ENCODE data around the gene C19orf67.

Gene C19orf67

DNA sequence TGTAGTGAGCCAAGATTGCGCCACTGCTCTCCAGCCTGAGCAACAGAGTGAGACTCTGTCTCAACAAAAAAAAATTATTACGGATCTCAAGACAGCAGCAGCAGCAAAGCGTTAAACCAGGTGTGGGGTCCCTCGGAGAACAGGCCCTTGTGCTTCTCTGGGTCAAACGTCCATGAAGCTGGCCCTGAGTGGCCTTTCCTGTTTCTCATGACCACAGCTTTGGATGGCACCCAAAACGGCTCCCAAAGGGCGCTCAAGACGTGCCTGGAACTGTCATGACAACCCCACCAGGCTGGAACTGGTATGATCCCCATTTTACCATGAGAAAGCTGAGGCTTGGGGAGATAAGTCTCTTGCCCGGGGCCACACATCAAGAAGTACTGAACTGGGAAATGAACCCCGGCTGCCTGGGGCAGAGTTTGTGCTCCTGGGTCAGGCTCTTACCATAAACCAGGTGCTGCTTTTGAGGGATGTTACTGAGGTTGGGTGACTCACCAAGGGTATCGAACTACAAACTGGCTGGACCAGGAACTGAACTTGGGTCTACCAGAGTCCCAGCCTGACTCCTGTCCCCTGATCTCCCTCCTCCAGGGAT lies 16.6 kb upstream of the C19orf67 start:
- DNase-seq: no peak
- no peak for ATAC-seq (replicated peaks)
- Mint-ChIP-seq H3K36me3 (ENCODE audit: insufficient read depth) (peaks cover 49% of the 10 kb centered on the region), H3K4me1 (ENCODE audit: low read depth in 2 of 2) (no peaks in the 10 kb centered on the region), H3K9me3 (no peaks in the 10 kb centered on the region), H3K27me3 (no peaks in the 10 kb centered on the region), H3K27ac (no peak overlapping the region), H3K4me3 (no peak overlapping the region)

DNA sequence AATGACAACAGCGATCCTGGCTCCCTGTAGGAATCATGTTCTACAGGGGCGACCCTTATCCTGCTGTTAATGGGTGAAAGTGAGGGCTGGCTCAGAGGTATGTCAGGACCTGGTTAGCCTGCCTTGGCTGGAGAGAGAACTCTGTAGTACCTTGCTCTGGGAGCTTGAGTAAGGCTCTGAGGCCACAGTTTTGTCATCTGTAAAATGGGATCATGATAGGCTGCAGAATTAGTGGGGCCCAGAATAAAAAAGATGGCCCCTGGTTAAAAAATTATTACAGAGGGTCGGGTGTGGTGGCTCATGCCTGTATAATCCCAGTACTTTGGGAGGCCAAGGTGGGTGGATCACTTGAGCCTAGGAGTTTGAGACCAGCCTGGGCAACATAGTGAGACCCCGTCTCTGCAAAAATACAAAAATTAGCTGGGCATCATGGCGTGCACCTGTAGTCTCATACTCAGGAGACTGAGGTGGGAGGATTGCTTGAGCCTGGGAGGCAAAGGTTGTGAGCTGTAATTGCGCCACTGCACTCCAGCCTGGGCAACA lies 15.5 kb upstream of the C19orf67 start:
- no peak overlapping the region for H3K27ac Mint-ChIP-seq
- no peak for ATAC-seq (replicated peaks)
- no peak overlapping the region for H3K4me3 Mint-ChIP-seq
- H3K4me1 Mint-ChIP-seq (ENCODE audit: low read depth in 2 of 2): no peaks in the 10 kb centered on the region
- no peaks in the 10 kb centered on the region for H3K27me3 Mint-ChIP-seq
- peaks cover 49% of the 10 kb centered on the region for H3K36me3 Mint-ChIP-seq (ENCODE audit: insufficient read depth)
- no peak for DNase-seq
- no peaks in the 10 kb centered on the region for H3K9me3 Mint-ChIP-seq

DNA sequence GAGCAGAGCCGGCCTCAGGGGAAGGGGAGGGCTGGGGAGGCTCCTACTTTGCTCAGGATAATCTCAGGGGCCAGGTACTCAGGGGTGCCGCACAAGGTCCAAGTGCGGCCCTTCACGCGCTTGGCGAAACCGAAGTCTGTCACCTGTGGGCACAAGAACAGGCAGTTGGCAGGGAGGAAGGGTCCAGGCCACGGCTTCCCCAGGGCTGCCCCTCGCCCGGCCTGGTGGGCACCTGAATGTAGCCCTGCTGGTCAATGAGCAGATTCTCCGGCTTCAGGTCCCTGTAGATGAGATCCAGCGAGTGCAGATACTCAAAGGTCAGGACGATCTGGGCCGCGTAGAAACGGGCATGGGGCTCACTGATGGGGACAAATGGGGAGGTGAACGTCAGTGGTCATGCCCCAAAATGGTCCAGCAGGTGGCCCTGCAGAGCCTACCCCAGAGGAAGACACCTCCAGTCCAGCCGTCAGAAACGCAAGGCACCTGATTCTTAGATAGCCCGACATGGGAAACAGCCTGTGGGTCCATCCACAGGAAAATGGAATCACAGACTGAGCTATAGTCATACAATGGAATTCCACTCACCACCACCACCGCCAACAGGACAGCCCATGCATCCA lies 12.1 kb upstream of the C19orf67 start:
- H3K4me3 Mint-ChIP-seq: no peak overlapping the region
- no peaks in the 10 kb centered on the region for H3K9me3 Mint-ChIP-seq
- no peak for ATAC-seq (replicated peaks)
- no peaks in the 10 kb centered on the region for H3K27me3 Mint-ChIP-seq
- H3K4me1 Mint-ChIP-seq (ENCODE audit: low read depth in 2 of 2): no peaks in the 10 kb centered on the region
- no peak overlapping the region for H3K27ac Mint-ChIP-seq
- peaks cover 28% of the 10 kb centered on the region for H3K36me3 Mint-ChIP-seq (ENCODE audit: insufficient read depth)
- no peak for DNase-seq

DNA sequence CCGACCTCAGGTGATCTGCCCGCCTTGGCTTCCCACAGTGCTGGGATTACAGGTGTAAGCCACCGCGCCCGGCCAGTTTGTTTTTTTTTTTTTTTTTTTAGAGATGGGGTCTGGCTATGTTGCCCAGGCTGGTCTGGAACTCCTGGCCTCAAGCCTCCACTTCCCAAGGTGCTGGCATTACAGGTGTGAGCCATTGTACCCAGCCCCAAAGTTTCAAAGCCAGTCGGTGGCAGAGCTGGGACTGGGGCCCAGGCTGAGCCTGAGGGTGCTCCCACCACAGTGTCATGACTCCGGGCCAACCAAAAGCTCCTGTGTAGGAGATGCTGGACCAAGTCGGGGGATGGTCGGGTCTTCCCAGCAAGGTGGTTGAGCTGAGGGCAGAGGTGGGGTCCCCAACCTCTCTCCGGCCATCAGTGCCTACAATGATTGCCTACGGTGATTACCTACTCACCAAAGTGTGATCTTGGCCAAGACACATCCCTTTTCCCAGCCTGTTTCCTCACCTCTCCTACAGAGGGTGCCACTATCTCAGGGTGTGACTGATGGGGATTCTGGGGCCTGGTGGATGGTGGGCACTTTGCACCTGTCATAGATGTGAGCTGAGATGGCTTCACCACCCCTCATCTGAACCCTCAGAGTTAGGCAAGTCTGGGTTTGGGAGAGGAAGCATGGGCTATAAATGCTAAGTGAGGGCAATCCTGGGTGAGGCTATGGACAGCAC lies 10.8 kb upstream of the C19orf67 start:
- no peak overlapping the region for H3K4me3 Mint-ChIP-seq
- ATAC-seq (replicated peaks) (no peak), DNase-seq (no peak)
- H3K36me3 Mint-ChIP-seq (ENCODE audit: insufficient read depth): peaks cover 29% of the 10 kb centered on the region
- H3K27me3 Mint-ChIP-seq: no peaks in the 10 kb centered on the region
- no peak overlapping the region for H3K27ac Mint-ChIP-seq
- peaks cover 8 to 9% of the 10 kb centered on the region in 2 donors for H3K4me1 Mint-ChIP-seq (ENCODE audit: low read depth in 2 of 2)
- no peaks in the 10 kb centered on the region for H3K9me3 Mint-ChIP-seq

DNA sequence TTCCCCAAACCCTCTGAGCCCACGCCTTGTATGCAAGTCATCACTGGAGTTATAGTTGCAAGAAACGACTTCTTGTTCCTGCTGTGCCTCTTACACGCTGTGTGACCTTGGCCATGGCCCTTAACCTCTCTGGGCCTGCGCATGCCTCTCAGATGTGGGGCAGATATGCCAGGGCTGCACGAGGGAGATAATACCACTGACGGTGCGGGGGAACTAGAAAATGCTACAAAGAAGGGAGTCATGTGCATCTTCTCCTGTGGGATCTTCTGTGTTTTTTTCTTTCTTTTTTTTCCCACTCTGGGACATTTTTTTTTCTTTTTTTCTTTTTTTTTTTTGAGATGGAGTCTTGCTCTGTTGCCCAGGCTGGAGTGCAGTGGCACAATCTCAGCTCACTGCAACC lies 9.3 kb upstream of the C19orf67 start:
- ATAC-seq (replicated peaks) (no peak), DNase-seq (no peak)
- Mint-ChIP-seq H3K36me3 (ENCODE audit: insufficient read depth) (peaks cover 35% of the 10 kb centered on the region), H3K9me3 (no peaks in the 10 kb centered on the region), H3K27ac (no peak overlapping the region), H3K4me3 (no peak overlapping the region), H3K4me1 (ENCODE audit: low read depth in 2 of 2) (peaks cover 10% of the 10 kb centered on the region in 2 donors), H3K27me3 (no peaks in the 10 kb centered on the region)

DNA sequence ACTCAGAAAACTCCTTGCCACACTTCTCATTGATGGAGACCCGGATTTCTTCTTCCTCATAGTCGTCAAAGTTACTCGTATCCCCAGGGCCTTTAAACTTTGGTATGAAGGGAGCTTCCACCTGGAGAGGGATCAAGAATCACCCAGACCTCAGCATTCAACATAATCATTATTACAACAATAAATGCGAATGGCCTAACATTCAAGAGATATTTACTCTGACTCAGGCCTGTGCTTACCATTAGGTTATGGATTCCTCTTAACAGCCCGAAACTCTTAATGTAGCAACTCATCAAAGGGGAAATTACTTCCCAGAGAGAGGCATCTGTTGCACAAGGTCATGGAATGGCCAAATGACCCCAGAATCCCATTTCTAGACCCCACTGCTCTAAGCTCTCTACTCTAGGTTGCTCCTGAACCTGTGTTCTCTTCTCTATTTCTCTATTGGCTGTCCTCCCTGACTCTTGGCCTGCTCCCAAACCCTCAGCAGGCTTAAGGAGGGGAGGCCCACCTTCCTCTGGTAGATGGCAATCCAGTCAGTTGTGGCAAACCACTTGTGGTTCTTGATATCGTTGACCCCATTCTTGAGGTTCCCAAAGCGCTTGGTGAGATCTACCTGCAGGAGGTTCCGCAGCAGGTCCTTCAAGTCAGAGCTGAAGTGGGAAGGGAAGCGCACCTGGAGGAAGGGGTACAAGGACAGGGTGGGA lies 7.7 kb upstream of the C19orf67 start:
- peaks cover 13 to 14% of the 10 kb centered on the region in 2 donors for H3K4me1 Mint-ChIP-seq (ENCODE audit: low read depth in 2 of 2)
- no peak overlapping the region for H3K27ac Mint-ChIP-seq
- H3K36me3 Mint-ChIP-seq (ENCODE audit: insufficient read depth): peaks cover 45% of the 10 kb centered on the region
- ATAC-seq (replicated peaks) (no peak), DNase-seq (no peak)
- no peaks in the 10 kb centered on the region for H3K27me3 Mint-ChIP-seq
- H3K4me3 Mint-ChIP-seq: no peak overlapping the region
- H3K9me3 Mint-ChIP-seq: no peaks in the 10 kb centered on the region

DNA sequence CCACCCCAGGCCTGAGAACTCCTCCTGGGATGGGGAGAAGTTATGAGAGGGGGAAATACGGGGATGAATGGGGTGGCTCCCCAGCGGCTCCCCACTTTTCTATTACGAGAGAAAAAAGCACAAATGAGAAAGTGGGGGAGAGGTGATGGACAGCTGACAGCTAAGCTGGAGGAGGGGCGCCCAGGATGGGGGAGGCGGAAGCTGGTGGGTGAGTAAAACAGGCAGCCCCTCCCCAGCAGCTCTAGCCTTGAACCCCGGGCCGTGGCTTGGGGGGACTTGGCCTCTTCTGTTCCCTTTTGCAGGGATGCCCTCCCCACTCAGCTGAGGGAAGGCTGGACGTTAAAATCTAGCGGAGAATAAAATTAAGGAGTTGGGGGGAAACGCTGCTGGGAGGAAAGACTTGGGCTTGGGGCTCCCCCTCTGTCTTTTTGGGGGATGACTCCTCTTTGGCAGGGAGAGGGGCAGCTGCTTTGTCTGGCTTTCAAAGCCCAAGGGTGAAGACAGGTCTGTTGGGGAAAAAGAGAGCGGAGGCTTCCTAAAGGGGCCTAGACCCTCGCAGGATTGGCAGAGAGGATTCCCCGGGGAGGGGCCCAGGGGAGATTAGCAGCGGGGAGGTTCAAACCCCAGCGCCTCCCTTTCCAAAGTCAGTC lies 6.4 kb upstream of the C19orf67 start:
- no peaks in the 10 kb centered on the region for H3K9me3 Mint-ChIP-seq

DNA sequence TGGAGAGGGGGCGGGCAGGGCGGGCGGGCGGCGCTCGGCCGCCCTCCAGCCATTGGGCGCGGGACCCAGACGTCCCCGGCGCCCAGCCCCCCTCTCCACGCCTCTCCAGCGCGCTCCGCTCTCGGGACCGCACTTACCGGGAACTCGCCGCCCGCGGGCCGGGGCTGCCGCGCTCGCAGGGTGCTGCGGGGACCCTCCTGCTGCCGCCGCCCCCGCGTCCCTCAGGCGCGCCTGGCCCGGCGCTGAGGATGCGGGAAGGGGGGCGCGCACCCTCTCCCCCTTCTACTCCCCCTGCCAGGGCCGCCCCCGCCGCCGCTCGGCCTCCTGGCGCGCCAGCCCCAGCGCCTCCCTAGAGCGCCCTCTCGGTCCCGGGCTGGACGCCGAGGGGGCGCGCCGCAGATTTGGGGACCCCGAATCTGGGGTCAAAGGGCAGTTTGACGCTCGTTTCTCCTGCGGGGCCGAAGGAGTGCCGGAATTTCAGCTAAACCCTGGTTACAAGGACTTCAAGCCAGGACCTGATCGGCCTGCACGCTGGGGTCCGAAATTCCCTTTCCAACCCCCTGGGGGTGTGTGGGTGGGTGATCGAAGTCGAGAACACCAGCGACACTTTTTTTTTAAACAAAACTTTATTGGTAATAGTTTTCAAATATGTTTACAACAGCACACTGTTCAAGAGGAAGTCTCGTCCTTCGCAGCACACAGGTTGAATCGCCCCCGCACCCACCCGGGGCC lies 5.7 kb upstream of the C19orf67 start:
- peaks cover 39% of the 10 kb centered on the region for H3K36me3 Mint-ChIP-seq (ENCODE audit: insufficient read depth)
- H3K4me3 Mint-ChIP-seq: peak overlapping the region; percentile 91 to 98
- H3K27ac Mint-ChIP-seq: peak overlapping the region; percentile 82 to 97
- no peaks in the 10 kb centered on the region for H3K27me3 Mint-ChIP-seq
- peaks cover 13 to 14% of the 10 kb centered on the region in 2 donors for H3K4me1 Mint-ChIP-seq (ENCODE audit: low read depth in 2 of 2)
- peak; percentile 56 for ATAC-seq (replicated peaks)
- H3K9me3 Mint-ChIP-seq: no peaks in the 10 kb centered on the region
- peak; percentile 49 to 66 (median 54) for DNase-seq

More for the DNA sequence above, 6.4 kb upstream of the C19orf67 start:
- Mint-ChIP-seq H3K27me3 (no peaks in the 10 kb centered on the region), H3K27ac (peak overlapping the region; percentile 82 to 97), H3K4me1 (ENCODE audit: low read depth in 2 of 2) (peaks cover 13 to 14% of the 10 kb centered on the region in 2 donors), H3K36me3 (ENCODE audit: insufficient read depth) (peaks cover 42% of the 10 kb centered on the region), H3K4me3 (peak overlapping the region; percentile 91 to 98)
- peak in 1 of 3 experiments; percentile 16 for DNase-seq
- no peak for ATAC-seq (replicated peaks)

DNA sequence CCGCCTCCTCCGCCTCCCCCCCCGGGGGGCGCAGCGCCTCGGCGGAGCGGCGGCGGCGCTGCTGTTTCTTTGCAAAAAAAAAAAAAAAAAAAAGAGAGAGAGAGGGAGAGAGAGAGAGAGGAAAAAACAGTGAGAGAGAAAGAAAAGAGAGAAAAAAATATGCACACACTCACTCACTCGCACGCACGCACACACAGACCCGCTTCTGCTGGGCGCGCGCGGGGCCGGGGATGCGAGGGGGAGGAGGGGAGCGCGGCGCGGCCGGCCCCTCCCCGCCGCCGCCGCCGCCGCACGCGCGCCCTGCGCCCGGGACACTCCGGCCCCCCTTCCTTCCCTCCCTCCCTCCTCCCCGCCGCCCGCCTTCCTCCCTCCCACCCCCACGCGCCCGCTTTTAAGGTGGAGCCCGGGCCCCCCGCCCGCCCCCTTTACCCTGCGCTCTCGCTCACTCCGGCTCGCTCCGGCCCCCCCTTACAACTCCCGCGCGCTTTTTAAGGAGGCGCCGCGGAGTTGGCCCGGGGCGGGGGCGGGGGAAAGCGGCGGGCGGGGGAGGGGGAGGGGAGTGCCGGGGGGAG lies 5.0 kb upstream of the C19orf67 start, which contains the start of gene SAMD1:
TSS of gene SAMD1 (minus strand) at position 243 of the 572 bp plus-strand sequence.
- Mint-ChIP-seq H3K9me3 (no peaks in the 10 kb centered on the region), H3K4me3 (peak within 1 kb of the TSS; percentile 91 to 98), H3K4me1 (ENCODE audit: low read depth in 2 of 2) (peaks cover 13 to 14% of the 10 kb centered on the region in 2 donors), H3K27ac (peak within 1 kb of the TSS; percentile 88 to 97), H3K27me3 (no peaks in the 10 kb centered on the region), H3K36me3 (ENCODE audit: insufficient read depth) (peaks cover 33% of the 10 kb centered on the region)
- ATAC-seq (replicated peaks) (peak; percentile 67), DNase-seq (peak; percentile 61 to 68 (median 64))

DNA sequence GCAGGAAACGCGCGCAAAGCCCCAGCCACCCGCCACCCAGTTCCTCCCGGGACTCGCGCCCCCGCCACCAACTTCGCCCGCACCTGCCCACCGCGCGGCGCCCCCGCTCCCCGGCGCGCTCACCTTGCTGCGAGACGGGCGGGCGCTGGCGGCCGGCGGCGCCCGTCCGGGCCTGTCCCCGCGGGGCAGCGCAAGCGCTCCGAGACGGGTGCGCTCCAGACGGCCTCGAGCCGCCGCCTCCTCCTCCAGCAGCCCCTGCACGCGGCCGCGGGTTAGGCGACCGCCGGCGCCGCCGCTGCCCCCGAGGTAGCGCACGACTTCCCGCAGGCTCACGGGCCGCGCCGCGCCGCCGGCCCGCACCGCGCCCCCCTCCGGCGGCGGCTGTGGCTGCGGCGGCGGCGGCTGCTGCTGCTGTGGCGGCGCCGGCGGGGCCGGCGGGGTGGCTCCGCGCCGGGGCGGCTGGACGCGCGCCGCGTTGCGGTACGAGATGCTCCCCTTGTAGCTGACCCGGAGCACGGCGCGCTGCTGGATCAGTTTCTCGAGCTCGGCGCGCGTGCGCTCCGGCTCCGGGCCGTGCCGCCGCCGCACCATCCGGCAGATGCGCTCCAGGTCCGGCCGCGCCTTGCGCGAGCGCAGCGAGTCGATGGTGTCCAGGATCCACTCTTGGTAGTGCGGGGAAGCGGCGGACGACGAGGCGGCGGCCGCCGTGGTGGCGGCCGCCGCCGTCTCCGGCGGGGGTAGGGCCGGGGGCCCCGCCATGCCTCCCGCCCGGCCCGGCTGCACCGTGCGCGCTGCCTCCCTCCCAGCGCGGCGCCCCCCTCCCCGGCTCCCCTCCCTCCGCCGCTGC lies 4.3 kb upstream of the C19orf67 start:
- ATAC-seq (replicated peaks): peak; percentile 18
- H3K27ac Mint-ChIP-seq: peak overlapping the region; percentile 68 to 88
- no peaks in the 10 kb centered on the region for H3K9me3 Mint-ChIP-seq
- H3K36me3 Mint-ChIP-seq (ENCODE audit: insufficient read depth): peaks cover 31% of the 10 kb centered on the region
- peaks cover 14% of the 10 kb centered on the region in 2 donors for H3K4me1 Mint-ChIP-seq (ENCODE audit: low read depth in 2 of 2)
- H3K4me3 Mint-ChIP-seq: peak overlapping the region; percentile 75 to 80
- H3K27me3 Mint-ChIP-seq: no peaks in the 10 kb centered on the region
- DNase-seq: peak; percentile 31 to 40 (median 39)

DNA sequence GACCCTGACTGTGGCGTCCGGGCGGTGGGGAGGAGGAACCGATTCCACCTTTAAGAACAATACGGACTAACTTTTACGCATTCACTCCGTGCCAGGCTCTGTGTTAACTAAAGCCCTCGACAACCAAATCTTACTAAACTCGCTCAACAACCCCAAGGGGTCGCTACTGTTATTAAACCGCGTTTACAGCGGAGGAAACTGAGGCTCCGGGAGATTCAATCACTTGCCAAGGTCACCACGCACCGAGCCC lies 3.8 kb upstream of the C19orf67 start:
- H3K9me3 Mint-ChIP-seq: no peaks in the 10 kb centered on the region
- no peaks in the 10 kb centered on the region for H3K27me3 Mint-ChIP-seq
- ATAC-seq (replicated peaks) (no peak), DNase-seq (peak in 1 of 3 experiments; percentile 25)
- H3K36me3 Mint-ChIP-seq (ENCODE audit: insufficient read depth): peaks cover 31% of the 10 kb centered on the region
- H3K4me3 Mint-ChIP-seq: peak overlapping the region; percentile 47 to 65
- peaks cover 14% of the 10 kb centered on the region in 2 donors for H3K4me1 Mint-ChIP-seq (ENCODE audit: low read depth in 2 of 2)
- peak overlapping the region; percentile 50 to 88 for H3K27ac Mint-ChIP-seq
